ENCODE results near the gene PLCB4. TPM values are rescaled to one million over a fixed set of nuclear protein-coding genes. Genes with fewer than 3 reads are reported as not detected.
"Not testable (repeated sequence)": the region's sequence is repeated elsewhere in the genome, so short reads cannot be mapped to it uniquely, and the experiment has no call there.

Gene PLCB4
- total RNA-seq, 1 donor from 2014 or later: 2.1 TPM

DNA sequence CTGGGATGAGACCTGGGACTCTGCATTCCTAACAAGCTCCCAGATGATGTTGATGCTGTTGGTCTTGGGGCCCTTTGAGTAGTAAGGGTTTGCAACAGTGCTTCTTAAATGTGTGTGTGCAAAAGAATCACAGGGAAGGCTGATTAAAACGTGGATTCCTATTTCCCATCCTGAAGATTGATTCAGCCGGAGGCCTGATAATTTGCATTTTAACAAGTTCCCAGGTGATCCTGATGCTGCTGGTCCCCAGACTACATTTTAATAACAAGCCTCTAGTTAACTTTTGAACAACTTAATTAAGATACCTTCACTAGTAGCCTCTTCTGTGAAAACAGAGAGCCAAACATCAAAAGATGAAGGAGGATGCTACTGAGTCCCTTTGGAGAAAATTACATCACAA is 289.1 kb downstream of the PLCB4 start:
- no peak for DNase-seq (ENCODE audit: low read depth in 2 of 2)

DNA sequence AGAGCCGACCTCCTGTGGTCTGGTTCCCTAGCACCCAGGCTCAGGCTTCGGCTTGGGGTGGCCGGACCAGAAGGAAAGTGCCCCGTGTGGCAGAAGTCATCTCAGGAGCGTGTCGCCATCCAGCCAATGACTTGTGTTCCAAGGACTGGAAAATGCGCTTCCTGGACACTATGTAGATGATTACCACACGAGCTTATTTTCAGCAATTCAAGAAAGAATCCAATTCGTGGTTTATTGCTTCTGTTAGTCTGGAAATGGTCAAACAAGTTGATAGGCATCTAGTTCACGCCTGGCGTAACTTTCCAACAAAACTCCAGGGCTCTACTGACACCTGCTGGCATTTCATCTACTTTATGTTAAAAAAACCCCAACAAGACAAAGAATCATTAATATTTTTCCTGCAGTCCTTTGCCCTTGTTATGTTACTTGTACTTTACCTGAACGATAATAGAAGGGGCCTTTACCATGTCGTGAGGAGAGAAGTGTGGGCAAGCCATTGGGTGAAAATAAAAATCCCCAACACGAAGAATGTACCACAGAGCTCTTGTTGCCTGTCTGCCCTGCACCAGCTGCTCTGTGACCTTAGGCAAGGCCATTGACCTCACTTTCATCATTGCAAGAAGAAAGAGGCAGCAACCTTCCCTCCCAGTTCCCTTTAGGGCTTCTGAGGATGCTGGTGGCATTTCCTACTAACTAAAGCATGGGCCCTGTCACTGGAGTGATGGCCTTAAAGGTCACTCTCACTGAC is 290.8 kb downstream of the PLCB4 start:
- DNase-seq (ENCODE audit: low read depth in 2 of 2): peak; percentile 68 to 81

DNA sequence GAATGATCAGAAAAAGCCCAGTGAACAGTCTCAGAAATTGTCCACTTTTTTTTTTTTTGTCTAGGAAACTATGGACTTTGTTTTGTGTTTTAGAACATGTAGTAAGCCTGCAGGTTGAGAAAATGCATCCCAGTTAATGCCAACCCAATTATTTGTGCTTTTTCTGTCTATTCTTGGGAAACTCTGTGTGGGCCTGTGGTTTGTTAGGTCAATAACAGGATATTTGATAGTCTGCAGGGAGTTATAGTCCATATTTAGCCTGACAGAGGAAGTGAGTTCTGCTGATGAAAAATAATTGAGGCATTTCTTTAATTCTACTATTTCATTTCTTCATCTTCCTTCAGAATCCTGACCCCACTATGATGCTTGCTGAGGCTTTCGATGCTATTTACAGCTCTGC is 291.5 kb downstream of the PLCB4 start:
- no peak for DNase-seq (ENCODE audit: low read depth in 2 of 2)

DNA sequence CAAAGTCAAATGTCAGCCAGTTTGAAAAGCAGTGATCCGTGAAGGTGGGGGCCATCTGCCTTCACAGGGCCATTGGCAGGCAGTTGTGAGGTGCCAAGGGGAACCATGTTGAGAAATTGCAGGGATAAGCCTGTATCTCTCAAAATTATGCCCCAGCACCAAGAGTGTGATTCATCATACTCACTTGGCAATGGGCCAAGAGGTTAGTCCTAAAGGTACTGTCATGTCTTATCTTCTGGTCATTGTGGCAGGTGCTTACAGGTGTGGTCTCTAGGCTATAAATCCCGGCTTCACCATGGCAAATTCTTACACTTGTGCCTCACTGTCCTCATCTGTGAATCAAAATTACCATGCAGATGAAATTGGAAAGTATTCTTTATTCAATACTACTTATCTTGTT is 294.8 kb downstream of the PLCB4 start:
- DNase-seq (ENCODE audit: low read depth in 2 of 2): peak in 1 of 2 donors; percentile 4

DNA sequence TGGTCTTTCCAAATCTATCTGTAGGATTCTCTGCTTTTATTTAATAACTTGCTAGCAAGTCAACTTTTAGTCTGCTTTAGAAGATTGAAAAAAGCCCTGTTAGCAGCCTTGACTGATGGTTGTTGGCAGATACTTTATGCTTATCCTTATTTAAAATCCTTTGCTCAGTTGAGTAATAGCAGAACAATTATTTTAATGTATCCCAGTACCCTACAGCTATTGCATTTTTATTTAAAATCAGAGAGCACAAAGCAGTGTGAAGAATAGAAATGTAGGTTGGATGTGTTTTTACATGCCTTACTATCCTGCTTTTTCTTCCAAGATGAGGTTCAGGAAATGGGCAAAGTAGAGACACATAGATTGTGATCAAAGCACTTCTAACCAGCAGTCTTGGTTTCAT is 298.4 kb downstream of the PLCB4 start:
- no peak for DNase-seq (ENCODE audit: low read depth in 2 of 2)

DNA sequence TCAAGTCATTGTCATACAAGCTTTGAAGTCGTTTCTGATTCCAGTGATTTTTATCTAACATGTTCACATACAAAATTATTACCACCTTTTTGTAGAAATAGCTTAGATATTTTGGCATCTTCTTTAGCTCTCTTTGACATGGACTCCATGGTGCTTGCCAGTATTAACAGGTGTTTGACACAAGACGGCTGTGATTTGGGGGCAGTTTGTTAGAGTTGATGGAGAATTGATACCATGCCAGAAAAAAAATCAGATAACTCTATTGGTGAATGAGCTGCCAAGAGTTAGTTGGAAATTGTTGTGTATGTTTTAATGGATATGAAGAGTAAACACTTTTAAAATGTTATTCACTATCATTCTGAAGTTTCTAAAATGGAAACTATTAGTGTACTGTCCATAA is 298.9 kb downstream of the PLCB4 start:
- no peak for DNase-seq (ENCODE audit: low read depth in 2 of 2)

DNA sequence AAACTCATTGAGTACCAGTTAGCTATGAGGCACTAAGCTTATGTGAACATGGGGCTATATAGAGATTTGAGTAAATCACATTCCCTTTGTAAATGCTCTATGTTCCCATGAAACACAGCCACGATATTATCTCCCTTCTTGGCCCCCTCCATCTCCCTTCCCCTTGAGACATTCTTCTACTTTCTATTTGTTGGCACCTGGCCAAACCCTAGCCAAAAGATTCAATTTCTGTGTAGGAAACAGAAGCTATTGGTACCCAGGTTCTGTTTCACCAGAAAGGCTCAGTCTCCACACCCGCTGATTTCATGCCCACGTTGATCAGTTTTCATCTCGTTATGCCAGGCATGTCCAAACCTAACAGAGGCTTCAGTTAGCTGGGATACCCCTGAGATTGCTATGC is 300.0 kb downstream of the PLCB4 start:
- DNase-seq (ENCODE audit: low read depth in 2 of 2): no peak

DNA sequence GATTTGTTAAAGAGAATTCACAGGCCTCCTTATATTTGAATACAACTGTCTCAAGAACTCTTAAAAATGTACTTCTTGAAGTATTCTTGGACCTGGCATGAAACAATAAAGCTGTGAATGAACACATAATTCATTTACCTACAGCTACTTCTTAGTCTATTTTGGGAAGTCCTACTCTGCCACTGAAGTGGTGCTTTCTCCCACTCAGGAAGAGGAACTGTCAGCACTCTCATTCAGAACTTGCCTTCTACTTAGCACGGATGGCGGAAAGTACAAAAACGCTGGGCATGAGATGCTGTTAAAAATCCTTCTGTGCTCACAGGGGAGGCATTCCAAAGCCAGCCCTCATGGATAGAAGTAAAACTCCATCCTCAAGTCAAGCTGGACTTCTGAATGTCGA is 300.7 kb downstream of the PLCB4 start:
- DNase-seq (ENCODE audit: low read depth in 2 of 2): no peak

DNA sequence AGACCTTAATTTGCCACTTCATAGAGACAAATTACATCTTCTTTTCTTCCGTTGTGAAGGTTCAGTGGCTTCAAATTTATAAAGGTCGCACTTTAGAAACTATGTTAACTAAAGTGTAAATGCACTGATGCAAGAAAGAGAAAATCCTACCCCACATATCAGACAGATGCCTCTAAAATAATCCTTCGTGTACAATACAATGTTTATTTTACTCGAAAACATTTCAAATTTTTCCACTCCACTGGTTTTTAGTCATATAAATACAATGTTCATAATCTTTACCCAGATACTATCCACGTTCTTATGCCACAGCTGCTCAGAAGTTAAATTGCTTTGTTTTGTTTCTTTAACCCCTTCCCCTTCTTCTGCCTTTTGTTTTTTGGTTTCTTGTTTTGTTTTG is 305.2 kb downstream of the PLCB4 start:
- DNase-seq (ENCODE audit: low read depth in 2 of 2): no peak

DNA sequence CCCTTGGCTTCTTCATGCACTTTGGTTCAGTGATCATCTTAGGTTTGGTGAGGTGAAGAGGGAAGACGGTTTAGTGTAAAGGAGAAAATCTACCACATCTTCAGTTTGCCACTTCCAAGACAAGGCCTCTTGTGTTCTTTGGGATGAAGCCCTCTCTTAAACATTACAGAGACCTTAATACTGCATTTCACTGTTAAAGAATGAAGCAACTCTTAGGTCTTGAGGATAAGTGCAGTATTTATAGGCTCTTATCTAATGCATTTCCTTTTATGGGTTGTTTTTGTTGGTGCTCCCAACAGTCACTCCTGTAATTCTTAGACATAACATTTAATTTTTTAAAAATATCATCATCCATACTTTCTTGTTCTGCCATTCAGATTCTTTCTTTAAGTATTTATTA is 305.6 kb downstream of the PLCB4 start:
- no peak for DNase-seq (ENCODE audit: low read depth in 2 of 2)

DNA sequence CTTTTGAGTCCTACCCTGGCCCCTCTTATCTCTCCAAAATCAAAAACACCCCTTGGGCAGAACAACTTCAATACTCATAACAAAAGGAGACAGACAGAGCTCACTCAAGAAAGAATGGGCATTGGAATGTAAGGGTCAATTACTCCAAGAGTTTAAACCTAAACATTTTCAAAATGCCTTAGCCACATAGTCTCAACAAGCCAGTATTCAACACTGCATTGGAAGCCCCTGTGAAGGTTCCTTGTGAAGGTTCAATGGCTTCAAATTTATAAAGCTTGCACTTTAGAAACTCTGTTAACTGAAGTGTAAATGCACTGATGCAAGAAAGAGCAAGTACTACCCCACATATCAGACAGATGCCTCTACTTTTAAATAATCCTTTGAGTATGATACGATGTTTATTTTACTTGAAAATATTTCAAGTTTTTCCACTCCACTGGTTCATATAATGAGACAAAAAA is 306.4 kb downstream of the PLCB4 start:
- no peak for DNase-seq (ENCODE audit: low read depth in 2 of 2)

DNA sequence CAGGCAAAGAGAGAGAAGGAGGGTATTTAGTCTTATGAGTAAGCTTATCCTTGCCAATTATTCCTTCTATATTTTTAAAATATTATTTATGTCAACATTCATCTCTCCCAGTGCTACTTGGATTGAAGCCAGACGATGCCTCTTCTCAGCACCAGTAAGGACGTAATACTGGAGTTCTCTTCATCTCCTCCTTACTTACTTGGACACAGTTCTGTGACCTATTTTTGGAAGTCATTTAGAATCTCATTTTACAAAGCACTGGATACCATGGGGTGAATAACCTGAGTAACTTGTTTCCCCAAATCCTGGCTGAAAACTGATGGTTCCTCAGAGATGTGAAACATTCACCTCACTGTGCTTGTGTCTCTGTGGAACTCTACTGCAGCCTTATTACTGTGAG is 308.1 kb downstream of the PLCB4 start:
- DNase-seq (ENCODE audit: low read depth in 2 of 2): no peak

DNA sequence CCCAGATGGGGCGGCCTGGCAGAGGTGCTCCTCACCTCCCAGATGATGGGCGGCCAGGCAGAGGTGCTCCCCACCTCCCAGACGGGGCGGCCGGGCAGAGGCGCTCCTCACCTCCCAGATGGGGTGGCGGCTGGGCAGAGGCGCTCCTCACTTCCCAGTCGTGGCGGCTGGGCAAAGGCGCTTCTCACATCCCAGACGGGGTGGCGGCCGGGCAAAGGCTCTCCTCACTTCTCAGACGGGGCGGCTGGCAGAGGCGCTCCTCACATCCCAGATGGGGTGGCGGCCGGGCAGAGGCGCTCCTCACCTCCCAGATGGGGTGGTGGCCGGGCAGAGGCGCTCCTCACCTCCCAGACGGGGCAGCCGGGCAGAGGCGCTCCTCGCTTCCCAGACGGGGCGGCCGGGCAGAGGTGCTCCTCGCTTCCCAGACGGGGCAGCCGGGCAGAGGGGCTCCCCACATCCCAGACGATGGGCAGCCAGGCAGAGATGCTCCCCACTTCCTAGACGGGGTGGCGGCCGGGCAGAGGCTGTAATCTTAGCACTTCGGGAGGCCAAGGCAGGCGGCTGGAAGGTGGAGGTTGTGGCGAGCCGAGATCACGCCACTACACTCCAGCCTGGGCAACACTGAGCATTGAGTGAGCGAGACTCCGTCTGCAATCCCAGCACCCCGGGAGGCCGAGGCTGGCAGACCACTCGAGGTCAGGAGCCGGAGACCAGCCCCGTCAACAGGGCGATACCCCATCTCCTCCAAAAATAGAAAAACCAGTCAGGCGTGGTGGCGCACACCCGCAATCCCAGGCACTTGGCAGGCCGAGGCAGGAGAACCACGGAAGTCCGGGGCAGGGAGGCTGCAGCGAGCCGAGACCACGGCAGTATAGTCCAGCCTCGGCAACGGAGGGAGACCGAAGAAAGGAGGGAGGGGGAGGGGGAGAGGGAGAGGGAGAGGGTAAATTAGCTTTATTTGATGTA is 316.7 kb downstream of the PLCB4 start:
- DNase-seq (ENCODE audit: low read depth in 2 of 2): not testable (repeated sequence)

DNA sequence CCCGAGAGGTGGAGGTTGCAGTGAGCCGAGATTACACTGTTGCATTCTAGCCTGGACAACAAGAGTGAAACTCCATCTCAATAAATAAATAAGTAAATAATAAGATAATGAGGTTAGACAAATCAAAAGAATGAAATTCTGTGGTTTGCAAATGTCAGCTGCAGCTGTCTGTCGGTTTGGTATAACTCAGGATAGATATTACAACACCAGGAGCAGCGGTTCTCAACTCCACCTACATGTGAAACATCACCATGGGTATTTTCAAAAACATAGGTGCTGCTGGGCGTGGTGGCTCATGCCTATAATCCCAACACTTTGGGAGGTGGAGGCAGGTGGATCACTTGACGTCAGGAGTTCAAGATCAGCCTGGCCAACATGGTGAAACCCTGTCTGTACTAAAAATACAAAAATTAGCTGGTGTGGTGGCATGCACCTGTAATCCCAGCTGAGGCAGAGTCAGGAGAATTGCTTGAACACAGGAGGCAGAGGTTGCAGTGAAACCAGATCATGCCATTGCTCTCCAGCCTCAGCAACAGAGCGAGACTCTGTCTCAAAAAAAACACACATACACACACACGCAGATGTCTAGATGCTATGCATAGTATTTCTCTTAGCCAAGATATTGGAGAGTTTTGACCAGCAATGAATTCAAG is 319.4 kb downstream of the PLCB4 start:
- DNase-seq (ENCODE audit: low read depth in 2 of 2): no peak

DNA sequence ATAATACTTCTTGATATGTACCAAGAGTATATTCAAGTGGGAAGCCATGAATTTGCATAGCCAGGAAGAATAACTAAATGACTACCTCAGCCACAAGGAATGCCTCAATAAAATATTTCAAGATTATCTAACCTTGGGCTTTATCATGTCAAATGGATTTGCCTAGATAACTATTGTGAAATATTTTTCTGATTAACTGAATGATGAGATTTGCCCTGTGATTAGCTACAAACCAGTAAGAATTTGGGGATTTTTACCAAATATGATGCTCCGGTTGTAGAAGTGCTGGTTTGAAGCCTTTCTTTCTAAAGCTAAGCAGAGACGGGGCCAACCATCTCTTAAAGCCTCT is 319.9 kb downstream of the PLCB4 start:
- no peak for DNase-seq (ENCODE audit: low read depth in 2 of 2)

DNA sequence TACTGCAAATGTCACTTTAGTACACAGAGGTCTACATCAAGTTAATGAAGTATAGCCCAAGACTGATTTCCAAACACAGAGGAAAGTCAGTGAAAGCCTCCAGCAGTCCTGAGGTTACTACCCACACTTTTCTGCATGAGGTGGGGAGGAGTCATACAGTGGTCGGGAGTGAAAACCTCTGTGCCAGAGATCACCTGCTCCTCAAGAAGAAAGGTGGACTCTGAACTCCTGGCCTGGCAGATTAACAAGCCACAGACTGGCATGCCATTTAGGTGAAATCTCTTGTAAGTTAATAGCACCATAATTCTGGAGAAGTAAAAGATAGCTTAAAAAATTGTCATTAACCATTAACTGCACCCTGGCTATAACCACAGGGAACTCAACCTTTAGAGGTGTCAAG is 320.5 kb downstream of the PLCB4 start:
- DNase-seq (ENCODE audit: low read depth in 2 of 2): no peak

DNA sequence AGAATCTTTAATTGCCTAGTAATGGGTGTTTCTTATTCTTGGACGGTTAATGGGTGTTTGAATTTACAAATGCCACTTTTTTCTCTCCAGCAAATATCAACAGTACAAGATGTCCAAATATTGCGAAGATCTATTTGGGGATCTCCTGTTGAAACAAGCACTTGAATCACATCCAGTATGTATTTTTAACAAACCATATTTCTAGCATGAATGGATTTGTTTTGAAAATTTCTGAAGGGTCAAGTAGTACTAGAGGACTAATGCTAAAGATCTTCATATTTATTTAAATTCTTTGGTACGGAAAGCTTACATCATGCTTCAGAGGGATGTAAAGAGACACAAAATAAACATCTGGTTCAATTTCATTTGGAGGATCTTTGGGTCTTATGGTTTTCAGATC is 321.6 kb downstream of the PLCB4 start:
- DNase-seq (ENCODE audit: low read depth in 2 of 2): no peak

DNA sequence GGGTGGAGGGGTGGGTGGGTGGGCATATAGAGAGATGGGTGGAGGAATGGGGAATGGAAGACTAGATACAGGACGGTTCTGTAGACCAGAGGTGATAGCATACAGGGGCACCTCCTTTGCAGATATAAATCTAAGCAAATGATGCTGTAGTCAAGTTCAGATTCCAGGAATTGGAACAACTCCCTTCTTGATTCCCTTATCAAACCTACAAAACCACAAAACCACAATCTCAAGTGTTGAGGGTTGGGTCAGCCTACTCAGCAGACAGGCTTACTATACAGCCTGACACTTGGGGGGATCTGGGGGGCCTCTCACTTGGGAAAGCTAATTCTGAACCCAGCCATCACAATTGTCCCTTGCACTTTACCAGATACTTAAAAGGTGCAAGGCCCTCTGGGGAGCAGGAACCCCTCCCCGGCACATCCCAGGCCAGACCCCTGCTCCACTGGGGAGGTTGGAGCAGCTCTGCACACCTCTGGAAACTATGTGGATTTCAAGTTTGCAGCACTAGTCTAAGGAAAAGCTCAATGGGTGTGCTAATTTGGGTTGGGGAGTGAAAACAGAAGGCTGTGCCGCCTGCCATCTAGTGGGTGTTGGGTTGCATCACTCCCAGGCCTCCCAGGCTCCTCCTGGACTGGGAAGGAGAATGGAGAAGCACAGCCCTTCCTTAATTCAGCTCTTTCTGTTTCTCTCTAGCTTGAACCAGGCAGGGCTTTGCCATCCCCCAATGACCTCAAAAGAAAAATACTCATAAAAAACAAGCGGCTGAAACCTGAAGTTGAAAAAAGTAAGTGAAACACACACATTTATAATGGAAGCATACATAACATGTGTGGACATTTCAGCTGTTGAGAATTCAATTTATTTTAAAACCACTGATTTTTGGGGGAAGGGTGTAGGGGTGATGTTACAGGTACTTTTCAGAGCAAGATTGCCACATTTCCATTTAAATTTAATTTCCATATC is 324.3 kb downstream of the PLCB4 start:
- DNase-seq (ENCODE audit: low read depth in 2 of 2): peak; percentile 16 to 26

DNA sequence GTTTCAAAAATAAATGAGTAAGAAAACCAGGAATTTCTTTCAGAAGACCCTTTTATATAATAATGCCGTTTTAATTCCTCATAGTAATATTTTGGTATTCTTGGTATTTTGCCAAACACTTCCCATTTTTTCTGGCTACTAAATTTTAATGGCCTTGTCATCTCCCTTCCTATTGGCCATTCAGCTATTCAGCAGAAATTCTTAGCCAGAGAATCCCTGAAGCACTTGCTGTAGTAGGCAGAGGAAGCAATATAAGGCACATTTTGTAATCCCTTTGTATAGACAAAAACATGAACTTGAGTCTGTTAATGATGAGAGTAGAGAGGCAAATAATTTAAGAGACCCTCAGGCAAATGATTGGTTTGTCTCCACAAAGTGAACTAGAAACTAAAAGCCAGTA is 327.1 kb downstream of the PLCB4 start:
- DNase-seq (ENCODE audit: low read depth in 2 of 2): no peak

DNA sequence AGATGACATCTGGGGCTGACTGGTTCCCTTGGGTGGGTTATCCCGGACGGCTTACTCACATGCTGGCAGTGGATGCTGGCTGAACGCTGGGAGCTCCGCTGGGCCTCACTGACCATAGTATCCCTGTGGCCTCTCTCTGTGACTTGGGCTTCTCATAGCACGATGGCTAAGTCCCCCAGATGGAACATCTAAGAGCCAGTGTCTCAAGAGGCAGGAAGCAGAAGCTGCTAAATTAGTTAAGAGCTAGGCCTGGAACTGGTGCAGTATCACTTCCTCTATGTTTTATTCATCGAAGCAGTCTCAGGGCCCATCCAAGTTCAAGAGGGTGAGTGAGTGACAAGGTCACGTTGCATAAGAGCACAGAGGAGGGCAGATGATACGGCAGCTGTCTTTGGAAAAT is 329.0 kb downstream of the PLCB4 start:
- DNase-seq (ENCODE audit: low read depth in 2 of 2): no peak

DNA sequence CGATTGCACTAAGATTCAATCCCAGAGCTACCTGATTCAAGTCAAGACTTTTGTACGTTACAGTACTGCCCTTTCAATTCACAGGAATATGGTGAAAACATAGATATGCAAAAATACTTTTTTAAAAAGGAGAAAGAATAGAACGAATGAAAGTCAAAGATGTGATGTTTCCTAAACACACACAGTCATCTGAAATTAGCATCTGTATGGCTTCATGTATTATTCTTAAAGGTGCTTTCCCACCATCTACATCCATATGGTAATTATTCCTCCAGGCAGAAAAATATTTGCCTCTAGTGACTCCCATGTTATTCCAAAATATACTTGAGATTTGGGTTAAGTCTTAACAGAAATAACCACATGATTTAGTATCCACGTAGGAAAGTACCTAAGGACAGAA is 330.0 kb downstream of the PLCB4 start:
- no peak for DNase-seq (ENCODE audit: low read depth in 2 of 2)

All from dermis microvascular lymphatic vessel endothelial cell (primary cell).